RCC 7860 (cell line): ENCODE data around the gene ATP1A1.

Source experiments
- DNase-seq: peaks from one replicate; pipeline ENCODE4 v3.0.0-alpha.2; 2015; ENCODE audit warnings: low spot score
- FAIRE-seq: peaks from 2 replicates; lab custom pipeline; 2012; peaks lifted over from hg19 to GRCh38; lab: Jason Lieb, UNC

ATP1A1 gene

GRCh38 chr1:116389013-116389412 lies 16.0 kb downstream of the ATP1A1 start:
- FAIRE-seq (no peak), DNase-seq (no peak)

GRCh38 chr1:116389686-116390085 lies 16.6 kb downstream of the ATP1A1 start:
- DNase-seq (no peak), FAIRE-seq (no peak)

- DNase-seq, result no peak
Observed at GRCh38 chr1:116390195-116390594, 17.2 kb downstream of the ATP1A1 start.

GRCh38 chr1:116391185-116391584 lies 18.1 kb downstream of the ATP1A1 start:
- DNase-seq, result no peak
- FAIRE-seq, result no peak

More at GRCh38 chr1:116390195-116390594, 17.2 kb downstream of the ATP1A1 start:
- FAIRE-seq, result no peak

GRCh38 chr1:116392717-116393404 lies 19.8 kb downstream of the ATP1A1 start:
- FAIRE-seq (no peak), DNase-seq (no peak)

GRCh38 chr1:116393792-116394191 lies 20.7 kb downstream of the ATP1A1 start:
- DNase-seq, result no peak
- FAIRE-seq, result no peak

- no peak for DNase-seq
- no peak for FAIRE-seq
Observed at GRCh38 chr1:116394270-116394669, 21.2 kb downstream of the ATP1A1 start.

- no peak for FAIRE-seq
- DNase-seq, result no peak
Observed at GRCh38 chr1:116396769-116397168, 23.7 kb downstream of the ATP1A1 start.

- DNase-seq (no peak), FAIRE-seq (no peak)
Observed at GRCh38 chr1:116397728-116398127, 24.7 kb downstream of the ATP1A1 start.

GRCh38 chr1:116400780-116401179 lies 27.7 kb downstream of the ATP1A1 start:
- DNase-seq, result no peak
- FAIRE-seq, result no peak

- FAIRE-seq (no peak), DNase-seq (no peak)
Observed at GRCh38 chr1:116401646-116402176, 28.7 kb downstream of the ATP1A1 start.

- no peak for DNase-seq
- no peak for FAIRE-seq
Observed at GRCh38 chr1:116402333-116402732, 29.3 kb downstream of the ATP1A1 start.

GRCh38 chr1:116403496-116404136 lies 30.6 kb downstream of the ATP1A1 start:
- DNase-seq (no peak), FAIRE-seq (no peak)

GRCh38 chr1:116404699-116405098 lies 31.7 kb downstream of the ATP1A1 start:
- DNase-seq, result no peak
- FAIRE-seq, result no peak

GRCh38 chr1:116405241-116406135 lies 32.4 kb downstream of the ATP1A1 start:
- no peak for DNase-seq
- FAIRE-seq, result no peak

GRCh38 chr1:116407033-116407432 lies 34.0 kb downstream of the ATP1A1 start:
- FAIRE-seq (no peak), DNase-seq (no peak)

GRCh38 chr1:116408193-116408592 lies 35.1 kb downstream of the ATP1A1 start:
- FAIRE-seq, result no peak
- DNase-seq, result no peak

GRCh38 chr1:116408803-116409720 lies 36.0 kb downstream of the ATP1A1 start:
- no peak for DNase-seq
- no peak for FAIRE-seq

GRCh38 chr1:116409751-116410191 lies 36.7 kb downstream of the ATP1A1 start:
- FAIRE-seq, result no peak

GRCh38 chr1:116411784-116412479 lies 38.9 kb downstream of the ATP1A1 start:
- no peak for FAIRE-seq

More at GRCh38 chr1:116409751-116410191, 36.7 kb downstream of the ATP1A1 start:
- no peak for DNase-seq

More at GRCh38 chr1:116411784-116412479, 38.9 kb downstream of the ATP1A1 start:
- DNase-seq, result peak; percentile 20
